Measurements from ENCODE around the gene RUSF1.
A peak's percentile ranks its signal among the peaks of the same experiment; 100 is the strongest.

DNA sequence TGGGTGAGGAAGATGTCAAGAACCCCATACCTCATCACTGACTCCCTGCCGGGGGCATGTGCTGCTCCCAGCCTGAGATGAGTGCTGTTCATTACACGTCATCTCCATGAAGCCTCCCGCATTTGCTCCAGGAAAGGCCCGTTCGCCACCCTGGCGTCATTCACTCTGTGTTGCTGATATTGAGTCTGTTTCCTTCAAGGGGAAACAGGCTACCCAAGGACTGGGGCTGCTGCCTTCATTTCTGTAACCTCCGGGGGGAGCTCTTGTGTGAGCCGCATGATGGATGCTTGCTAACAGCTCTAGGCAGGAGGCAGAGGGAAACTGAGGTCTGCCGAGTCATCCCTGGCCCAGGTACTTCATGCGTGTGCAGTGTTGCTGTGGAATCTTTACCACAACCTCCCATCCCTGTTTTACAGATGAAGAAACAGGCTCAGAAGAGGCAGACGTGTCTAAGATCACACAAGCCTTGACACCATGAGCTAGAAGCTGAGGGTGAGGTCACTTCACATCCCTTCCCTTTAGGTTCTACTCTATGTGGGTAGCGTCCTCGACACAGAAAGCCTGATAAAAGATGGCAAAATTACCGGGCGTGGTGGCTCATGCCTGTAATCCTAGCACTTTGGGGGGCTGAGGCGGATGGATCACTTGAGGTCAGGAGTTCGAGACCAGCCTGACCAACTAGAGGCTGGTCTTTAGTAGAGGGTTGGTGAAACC lies 52.4 kb downstream of the RUSF1 start:
- TF ChIP-seq POLR2AphosphoS5 (IDR thresholded peaks at IDR 0.05; ENCODE audit: low read depth, low read length): 0 out of 2 replicates have a peak, but pooled peaks have one; percentile 3
- TF ChIP-seq, protein P1, sequence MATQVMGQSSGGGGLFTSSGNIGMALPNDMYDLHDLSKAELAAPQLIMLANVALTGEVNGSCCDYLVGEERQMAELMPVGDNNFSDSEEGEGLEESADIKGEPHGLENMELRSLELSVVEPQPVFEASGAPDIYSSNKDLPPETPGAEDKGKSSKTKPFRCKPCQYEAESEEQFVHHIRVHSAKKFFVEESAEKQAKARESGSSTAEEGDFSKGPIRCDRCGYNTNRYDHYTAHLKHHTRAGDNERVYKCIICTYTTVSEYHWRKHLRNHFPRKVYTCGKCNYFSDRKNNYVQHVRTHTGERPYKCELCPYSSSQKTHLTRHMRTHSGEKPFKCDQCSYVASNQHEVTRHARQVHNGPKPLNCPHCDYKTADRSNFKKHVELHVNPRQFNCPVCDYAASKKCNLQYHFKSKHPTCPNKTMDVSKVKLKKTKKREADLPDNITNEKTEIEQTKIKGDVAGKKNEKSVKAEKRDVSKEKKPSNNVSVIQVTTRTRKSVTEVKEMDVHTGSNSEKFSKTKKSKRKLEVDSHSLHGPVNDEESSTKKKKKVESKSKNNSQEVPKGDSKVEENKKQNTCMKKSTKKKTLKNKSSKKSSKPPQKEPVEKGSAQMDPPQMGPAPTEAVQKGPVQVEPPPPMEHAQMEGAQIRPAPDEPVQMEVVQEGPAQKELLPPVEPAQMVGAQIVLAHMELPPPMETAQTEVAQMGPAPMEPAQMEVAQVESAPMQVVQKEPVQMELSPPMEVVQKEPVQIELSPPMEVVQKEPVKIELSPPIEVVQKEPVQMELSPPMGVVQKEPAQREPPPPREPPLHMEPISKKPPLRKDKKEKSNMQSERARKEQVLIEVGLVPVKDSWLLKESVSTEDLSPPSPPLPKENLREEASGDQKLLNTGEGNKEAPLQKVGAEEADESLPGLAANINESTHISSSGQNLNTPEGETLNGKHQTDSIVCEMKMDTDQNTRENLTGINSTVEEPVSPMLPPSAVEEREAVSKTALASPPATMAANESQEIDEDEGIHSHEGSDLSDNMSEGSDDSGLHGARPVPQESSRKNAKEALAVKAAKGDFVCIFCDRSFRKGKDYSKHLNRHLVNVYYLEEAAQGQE (IDR thresholded peaks at IDR 0.05; ENCODE audit: insufficient read depth in 1 of 2, low read depth in 2 of 2, low read length in 2 of 2): no peak
